HEK293T (cell line): Measurements from ENCODE around the gene ANKRD33.

Experiments used
- FOXA1 ChIP-seq: fragments of 450-650 bp; IDR thresholded peaks from 2 replicates; pipeline ENCODE4 v1.6.1; 2016; ENCODE audit warnings: mild to moderate bottlenecking
- SP1 ChIP-seq: fragments of 450-650 bp; IDR thresholded peaks from 2 replicates; pipeline ENCODE4 v1.6.1; 2017
- ZNF384 ChIP-seq: fragments of 450-650 bp; IDR thresholded peaks from 2 replicates; pipeline ENCODE4 v1.6.1; 2016

DNA sequence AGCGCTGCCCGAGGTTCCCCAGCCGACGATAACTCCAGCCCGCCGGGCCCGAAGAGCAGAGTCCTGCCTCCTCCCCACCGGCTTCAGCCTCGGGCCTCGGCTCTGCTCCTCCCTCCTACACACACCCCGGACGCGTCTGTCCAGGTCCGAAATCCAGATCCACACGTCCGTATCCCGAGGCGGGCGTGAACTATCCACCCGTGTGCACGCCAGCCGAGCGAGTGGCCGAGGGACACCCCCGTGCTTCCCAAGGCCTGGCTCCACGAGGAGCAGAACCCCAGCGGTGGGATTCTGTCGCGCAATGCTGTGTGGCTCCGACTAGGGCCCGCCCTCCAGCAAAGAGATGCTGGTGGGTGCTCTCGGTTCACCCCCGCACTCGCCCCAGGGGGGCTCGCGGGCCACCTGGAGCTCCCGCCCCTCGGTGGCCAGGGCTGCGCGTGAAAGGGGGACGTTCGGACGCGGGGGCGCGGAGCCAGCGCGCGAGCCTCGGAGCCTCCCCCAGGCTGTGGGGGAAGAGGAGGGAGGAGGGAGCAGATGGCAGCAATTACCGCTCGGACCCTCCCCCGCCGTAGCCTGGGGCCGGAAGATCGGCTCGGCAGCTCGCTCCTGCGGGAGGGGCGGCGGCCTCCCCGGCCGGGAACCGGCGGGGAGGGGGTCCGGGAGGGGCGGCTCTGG lies 18.9 kb upstream of the ANKRD33 start:
- TF ChIP-seq ZNF384 (no peak), SP1 (no peak), FOXA1 (no peak)
